ENCODE results near the gene ABHD15. TPM values are rescaled to one million over a fixed set of nuclear protein-coding genes. Genes with fewer than 3 reads are reported as not detected.

ABHD15 gene
- total RNA-seq, 1 donor from 2014 or later, result 8.8 TPM

DNA sequence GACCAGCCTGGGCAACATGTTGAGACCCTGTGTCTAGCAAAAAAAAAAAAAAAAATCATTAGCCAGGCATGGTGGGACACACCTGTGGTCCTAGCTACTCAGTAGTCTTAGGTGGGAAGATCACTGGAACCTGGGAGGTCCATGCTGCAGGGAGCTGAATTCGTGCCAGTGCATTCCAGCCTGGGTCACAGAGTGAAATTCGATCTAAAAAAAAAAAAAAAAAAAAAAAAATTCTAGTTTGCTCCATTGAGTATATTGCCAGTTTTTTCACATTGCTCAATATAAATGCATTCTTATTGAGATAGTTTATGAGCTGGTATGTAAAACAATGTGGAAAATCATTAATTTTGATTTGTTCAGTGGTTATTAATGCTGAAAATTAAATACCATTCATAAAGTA lies 52.0 kb downstream of the ABHD15 start:
- no peak for DNase-seq

DNA sequence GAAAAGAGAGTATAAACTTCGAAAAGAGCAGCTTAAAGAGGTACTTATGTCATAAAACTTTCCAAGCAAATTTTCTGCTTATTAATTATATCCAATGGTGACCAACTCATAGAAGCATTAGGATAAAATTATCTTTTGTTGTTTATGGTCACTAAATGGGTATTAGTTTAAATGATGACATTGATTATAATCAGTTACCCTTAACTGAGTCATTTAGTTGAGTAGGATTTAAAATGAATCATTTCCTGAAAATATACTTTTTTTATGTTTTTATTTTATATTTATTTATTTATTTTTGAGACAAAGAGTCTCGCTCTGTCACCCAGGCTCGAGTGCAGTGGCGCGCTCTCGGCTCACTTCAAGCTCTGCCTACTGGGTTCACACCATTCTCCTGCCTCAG lies 55.9 kb downstream of the ABHD15 start:
- DNase-seq, result peak; percentile 17

Other genes with a start within 250 kb of the ABHD15 start
- gene TAOK1, start 176.7 kb downstream of the ABHD15 start, total RNA-seq, result 67.6 and 94.3 TPM in 2 replicates
- 34.5 and 52.2 TPM in 2 replicates for gene TP53I13, start 1.7 kb upstream of the ABHD15 start, total RNA-seq
- gene GIT1, start 22.6 kb upstream of the ABHD15 start, total RNA-seq, result 40.7 and 87.2 TPM in 2 replicates
- 7.7 and 13.9 TPM in 2 replicates for gene ANKRD13B, start 26.1 kb upstream of the ABHD15 start, total RNA-seq
- gene CORO6, start 55.9 kb upstream of the ABHD15 start, total RNA-seq, result 1.6 and 3.9 TPM in 2 replicates

Measured in dermis blood vessel endothelial cell (primary cell).